Parathyroid adenoma (tissue), 2 donors: Measurements from ENCODE around the gene CTTN.
A peak's percentile ranks its signal among the peaks of the same experiment; 100 is the strongest.

Experiments
- H2AFZ ChIP-seq: fragments of 300-600 bp; sonication (generic); one replicate; pipeline ENCODE4 v1.7.0; 2017; ENCODE audit warnings: antibody characterized with exemption, mild to moderate bottlenecking
- H3K27ac ChIP-seq: fragments of 300-600 bp; sonication (generic); one replicate; pipeline ENCODE4 v1.7.0; 2017
- H3K27me3 ChIP-seq: fragments of 300-600 bp; sonication (generic); one replicate; pipeline ENCODE4 v1.7.0; 2017; ENCODE audit warnings: low read length; ENCODE audit not compliant: control insufficient read depth, insufficient read depth
- H3K36me3 ChIP-seq: fragments of 300-600 bp; sonication (generic); one replicate; pipeline ENCODE4 v1.7.0; 2017; ENCODE audit warnings: low read length; ENCODE audit not compliant: control insufficient read depth, insufficient read depth
- H3K4me1 ChIP-seq: fragments of 300-600 bp; sonication (generic); one replicate; pipeline ENCODE4 v1.7.0; 2017; ENCODE audit warnings: control low read depth
- H3K4me2 ChIP-seq: fragments of 300-600 bp; sonication (generic); one replicate; pipeline ENCODE4 v1.7.0; 2017; ENCODE audit warnings: low read length
- H3K4me3 ChIP-seq: fragments of 300-600 bp; sonication (generic); one replicate; pipeline ENCODE4 v1.7.0; 2017; ENCODE audit warnings: low read depth, low read length
- H3K79me2 ChIP-seq: fragments of 300-600 bp; sonication (generic); one replicate; pipeline ENCODE4 v1.7.0; 2017; ENCODE audit warnings: control low read depth
- H3K9ac ChIP-seq: fragments of 300-600 bp; sonication (generic); one replicate; pipeline ENCODE4 v1.7.0; 2017; ENCODE audit warnings: mild to moderate bottlenecking
- H3K9me3 ChIP-seq: fragments of 300-600 bp; sonication (generic); one replicate; pipeline ENCODE4 v1.7.0; 2017; ENCODE audit warnings: low read length; ENCODE audit not compliant: control insufficient read depth
- CTCF ChIP-seq: fragments of 300-600 bp; sonication (generic); IDR thresholded peaks from one replicate; pipeline ENCODE4 v1.7.0; 2017; ENCODE audit warnings: antibody characterized with exemption, mild to moderate bottlenecking
- donor health status: primary hyperparathyroidism.

CTTN gene

GRCh38 chr11:70399681-70400112 lies 1.4 kb downstream of the CTTN start:
- H3K4me2 ChIP-seq: peak overlapping the region; percentile 66
- H3K4me3 ChIP-seq: peak overlapping the region; percentile 71
- no peaks in the 10 kb centered on the region for H3K27me3 ChIP-seq
- no peak overlapping the region for H2AFZ ChIP-seq
- H3K4me1 ChIP-seq: peaks cover 4% of the 10 kb centered on the region
- H3K9ac ChIP-seq: no peak overlapping the region
- H3K9me3 ChIP-seq: no peaks in the 10 kb centered on the region
- H3K27ac ChIP-seq: no peak overlapping the region
- no peak for TF ChIP-seq CTCF
- H3K79me2 ChIP-seq: peaks cover 8% of the 10 kb centered on the region
- H3K36me3 ChIP-seq: no peaks in the 10 kb centered on the region

GRCh38 chr11:70400643-70401042 lies 2.3 kb downstream of the CTTN start:
- Histone ChIP-seq H3K36me3 (no peaks in the 10 kb centered on the region), H3K4me3 (no peak overlapping the region), H3K9ac (no peak overlapping the region), H3K4me1 (peaks cover 4% of the 10 kb centered on the region), H3K27ac (no peak overlapping the region), H3K79me2 (peaks cover 8% of the 10 kb centered on the region), H3K9me3 (no peaks in the 10 kb centered on the region), H2AFZ (no peak overlapping the region), H3K4me2 (no peak overlapping the region), H3K27me3 (no peaks in the 10 kb centered on the region)
- no peak for TF ChIP-seq CTCF

- Histone ChIP-seq H3K27ac (no peak overlapping the region), H2AFZ (no peak overlapping the region), H3K9me3 (no peaks in the 10 kb centered on the region), H3K79me2 (peaks cover 8% of the 10 kb centered on the region), H3K4me2 (no peak overlapping the region), H3K4me3 (no peak overlapping the region), H3K36me3 (no peaks in the 10 kb centered on the region), H3K27me3 (no peaks in the 10 kb centered on the region), H3K4me1 (peaks cover 4% of the 10 kb centered on the region), H3K9ac (no peak overlapping the region)
- no peak for TF ChIP-seq CTCF
Observed at GRCh38 chr11:70402016-70402415, 3.7 kb downstream of the CTTN start.

GRCh38 chr11:70402685-70403084 lies 4.4 kb downstream of the CTTN start:
- no peak overlapping the region for H3K27ac ChIP-seq
- H2AFZ ChIP-seq: no peak overlapping the region
- H3K36me3 ChIP-seq: no peaks in the 10 kb centered on the region
- no peak for TF ChIP-seq CTCF
- no peaks in the 10 kb centered on the region for H3K27me3 ChIP-seq
- H3K9me3 ChIP-seq: no peaks in the 10 kb centered on the region
- H3K79me2 ChIP-seq: peaks cover 8% of the 10 kb centered on the region
- no peak overlapping the region for H3K4me2 ChIP-seq
- no peak overlapping the region for H3K9ac ChIP-seq
- H3K4me1 ChIP-seq: peaks cover 1% of the 10 kb centered on the region
- H3K4me3 ChIP-seq: no peak overlapping the region

GRCh38 chr11:70404244-70404643 lies 5.9 kb downstream of the CTTN start:
- Histone ChIP-seq H3K27ac (no peak overlapping the region), H3K4me1 (no peaks in the 10 kb centered on the region), H3K36me3 (no peaks in the 10 kb centered on the region), H2AFZ (no peak overlapping the region), H3K4me3 (no peak overlapping the region), H3K27me3 (no peaks in the 10 kb centered on the region), H3K79me2 (peaks cover 8% of the 10 kb centered on the region), H3K9me3 (no peaks in the 10 kb centered on the region), H3K9ac (no peak overlapping the region), H3K4me2 (no peak overlapping the region)
- TF ChIP-seq CTCF: no peak
